Ishikawa (cell line): ENCODE measurements around the gene BRAT1.

Experiments used
- CEBPB ChIP-seq: IDR thresholded peaks from 2 replicates; pipeline ENCODE4 v1.6.1; 2012
- CREB1 ChIP-seq: IDR thresholded peaks from 2 replicates; pipeline ENCODE4 v1.6.1; 2012; ENCODE audit warnings: low read depth
- EGR1 ChIP-seq: IDR thresholded peaks from 2 replicates; pipeline ENCODE4 v1.6.1; 2012
- EP300 ChIP-seq: IDR thresholded peaks from 2 replicates; pipeline ENCODE4 v1.6.1; 2012; ENCODE audit warnings: borderline replicate concordance
- FOXM1 ChIP-seq: IDR thresholded peaks from 2 replicates; pipeline ENCODE4 v1.6.1; 2012; ENCODE audit warnings: low read depth, borderline replicate concordance
- NFIC ChIP-seq: IDR thresholded peaks from 2 replicates; pipeline ENCODE4 v1.6.1; 2012
- RAD21 ChIP-seq: IDR thresholded peaks from 2 replicates; pipeline ENCODE4 v1.6.1; 2012; ENCODE audit warnings: low read depth
- TAF1 ChIP-seq: IDR thresholded peaks from 2 replicates; pipeline ENCODE4 v1.6.1; 2012; ENCODE audit warnings: low read depth, mild to moderate bottlenecking
- TCF12 ChIP-seq: IDR thresholded peaks from 2 replicates; pipeline ENCODE4 v1.6.1; 2012; ENCODE audit warnings: low read depth
- TEAD4 ChIP-seq: IDR thresholded peaks from 2 replicates; pipeline ENCODE4 v1.6.1; 2012
- YY1 ChIP-seq: IDR thresholded peaks from 2 replicates; pipeline ENCODE4 v1.6.1; 2012; ENCODE audit warnings: low read depth
- ZBTB7A ChIP-seq: IDR thresholded peaks from 2 replicates; pipeline ENCODE4 v1.6.1; 2012; ENCODE audit warnings: low read depth
- TF ChIP-seq, protein P1 (sequence below): IDR thresholded peaks from 2 replicates; pipeline ENCODE4 v1.6.1; 2012; ENCODE audit warnings: low read depth, mild to moderate bottlenecking
- TF ChIP-seq, protein P2 (sequence below): IDR thresholded peaks from 2 replicates; pipeline ENCODE4 v1.6.1; 2012
- TF ChIP-seq, protein P3 (sequence below): IDR thresholded peaks from 2 replicates; pipeline ENCODE4 v1.6.1; 2012

The BRAT1 gene

DNA sequence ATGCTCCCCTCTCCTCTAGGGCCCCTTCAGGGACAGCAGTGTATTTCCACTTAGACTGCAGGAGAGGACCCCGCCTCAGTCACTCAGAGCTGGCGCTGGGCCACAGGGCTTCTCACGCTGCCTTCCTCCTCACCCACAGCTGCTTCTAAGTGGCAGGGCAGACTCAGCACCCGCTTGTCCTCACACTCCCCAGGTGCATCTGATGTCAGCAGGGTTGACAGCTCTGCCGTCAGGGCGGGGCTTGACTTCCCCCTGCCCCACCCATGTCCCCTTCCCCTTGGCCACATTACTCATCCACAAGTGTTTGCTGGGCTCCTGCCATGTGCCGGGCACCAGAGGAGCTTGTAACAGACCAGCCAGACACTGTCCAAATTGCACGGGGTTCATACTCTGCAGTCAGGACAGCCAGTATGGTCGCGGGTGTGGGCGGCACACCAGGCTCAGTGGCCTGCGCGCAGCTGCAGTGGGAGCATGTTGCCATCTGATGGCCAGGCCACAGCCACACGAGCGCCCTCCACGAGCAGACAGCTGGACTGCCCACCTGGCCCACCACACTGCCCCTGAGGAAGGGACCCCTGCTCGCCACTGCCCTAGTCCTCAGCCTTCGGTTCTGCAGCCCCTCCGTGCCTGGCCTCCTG is 47.2 kb upstream of the BRAT1 start:
- TF ChIP-seq TCF12 (no peak), TAF1 (no peak), ZBTB7A (no peak), YY1 (no peak), CEBPB (no peak)
- TF ChIP-seq, protein P1, sequence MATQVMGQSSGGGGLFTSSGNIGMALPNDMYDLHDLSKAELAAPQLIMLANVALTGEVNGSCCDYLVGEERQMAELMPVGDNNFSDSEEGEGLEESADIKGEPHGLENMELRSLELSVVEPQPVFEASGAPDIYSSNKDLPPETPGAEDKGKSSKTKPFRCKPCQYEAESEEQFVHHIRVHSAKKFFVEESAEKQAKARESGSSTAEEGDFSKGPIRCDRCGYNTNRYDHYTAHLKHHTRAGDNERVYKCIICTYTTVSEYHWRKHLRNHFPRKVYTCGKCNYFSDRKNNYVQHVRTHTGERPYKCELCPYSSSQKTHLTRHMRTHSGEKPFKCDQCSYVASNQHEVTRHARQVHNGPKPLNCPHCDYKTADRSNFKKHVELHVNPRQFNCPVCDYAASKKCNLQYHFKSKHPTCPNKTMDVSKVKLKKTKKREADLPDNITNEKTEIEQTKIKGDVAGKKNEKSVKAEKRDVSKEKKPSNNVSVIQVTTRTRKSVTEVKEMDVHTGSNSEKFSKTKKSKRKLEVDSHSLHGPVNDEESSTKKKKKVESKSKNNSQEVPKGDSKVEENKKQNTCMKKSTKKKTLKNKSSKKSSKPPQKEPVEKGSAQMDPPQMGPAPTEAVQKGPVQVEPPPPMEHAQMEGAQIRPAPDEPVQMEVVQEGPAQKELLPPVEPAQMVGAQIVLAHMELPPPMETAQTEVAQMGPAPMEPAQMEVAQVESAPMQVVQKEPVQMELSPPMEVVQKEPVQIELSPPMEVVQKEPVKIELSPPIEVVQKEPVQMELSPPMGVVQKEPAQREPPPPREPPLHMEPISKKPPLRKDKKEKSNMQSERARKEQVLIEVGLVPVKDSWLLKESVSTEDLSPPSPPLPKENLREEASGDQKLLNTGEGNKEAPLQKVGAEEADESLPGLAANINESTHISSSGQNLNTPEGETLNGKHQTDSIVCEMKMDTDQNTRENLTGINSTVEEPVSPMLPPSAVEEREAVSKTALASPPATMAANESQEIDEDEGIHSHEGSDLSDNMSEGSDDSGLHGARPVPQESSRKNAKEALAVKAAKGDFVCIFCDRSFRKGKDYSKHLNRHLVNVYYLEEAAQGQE: no peak

DNA sequence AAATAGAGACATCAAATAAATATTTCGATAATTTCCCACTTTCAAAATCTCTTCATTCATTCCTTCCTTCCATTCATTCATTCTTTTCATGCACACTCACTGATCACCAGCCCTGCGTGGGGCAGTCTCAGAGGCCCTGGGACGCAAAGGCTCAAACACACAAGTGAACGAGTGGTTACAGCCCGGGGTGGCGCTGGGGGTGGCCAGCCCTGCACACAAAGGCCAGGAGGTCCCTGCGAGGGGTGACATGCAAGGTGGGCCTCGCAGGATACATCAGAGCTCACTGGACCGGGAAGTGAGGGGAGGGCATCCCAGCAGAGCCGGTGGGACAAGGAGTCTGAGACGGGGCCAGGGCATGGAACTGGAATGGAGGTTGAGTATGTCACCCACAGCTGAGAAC is 46.6 kb upstream of the BRAT1 start:
- TF ChIP-seq FOXM1: no peak
- TF ChIP-seq, protein P2, sequence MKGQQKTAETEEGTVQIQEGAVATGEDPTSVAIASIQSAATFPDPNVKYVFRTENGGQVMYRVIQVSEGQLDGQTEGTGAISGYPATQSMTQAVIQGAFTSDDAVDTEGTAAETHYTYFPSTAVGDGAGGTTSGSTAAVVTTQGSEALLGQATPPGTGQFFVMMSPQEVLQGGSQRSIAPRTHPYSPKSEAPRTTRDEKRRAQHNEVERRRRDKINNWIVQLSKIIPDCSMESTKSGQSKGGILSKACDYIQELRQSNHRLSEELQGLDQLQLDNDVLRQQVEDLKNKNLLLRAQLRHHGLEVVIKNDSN: no peak
- TF ChIP-seq EGR1: no peak
- TF ChIP-seq TCF12: no peak
- no peak for TF ChIP-seq NFIC
- TF ChIP-seq, protein P3, sequence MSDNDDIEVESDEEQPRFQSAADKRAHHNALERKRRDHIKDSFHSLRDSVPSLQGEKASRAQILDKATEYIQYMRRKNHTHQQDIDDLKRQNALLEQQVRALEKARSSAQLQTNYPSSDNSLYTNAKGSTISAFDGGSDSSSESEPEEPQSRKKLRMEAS: no peak

DNA sequence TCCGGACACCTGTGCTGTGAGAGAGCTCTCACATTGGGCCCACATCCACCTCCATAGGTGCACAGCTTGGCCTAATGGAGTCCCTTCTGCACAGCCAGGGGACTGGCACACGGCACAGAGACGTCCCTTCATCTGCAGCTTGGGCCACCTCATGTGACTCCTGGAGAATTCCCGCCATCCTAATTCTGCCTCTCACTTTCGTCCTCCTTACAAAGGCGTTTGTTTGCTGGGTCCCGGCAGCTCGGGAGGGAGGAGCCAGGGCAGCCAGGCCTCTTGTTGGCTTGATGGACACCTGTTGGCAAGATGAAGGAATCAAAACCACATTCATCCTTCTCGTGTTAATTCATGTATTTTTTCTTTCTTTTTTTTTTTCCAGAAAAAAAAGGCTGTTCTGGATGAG is 45.7 kb upstream of the BRAT1 start:
- TF ChIP-seq RAD21: no peak
- TF ChIP-seq TCF12: no peak
- TF ChIP-seq ZBTB7A: no peak
- TF ChIP-seq NFIC: no peak
- TF ChIP-seq, protein P2: no peak
- TF ChIP-seq, protein P1: no peak
- TF ChIP-seq, protein P3: no peak
- TF ChIP-seq FOXM1: no peak
- no peak for TF ChIP-seq YY1

DNA sequence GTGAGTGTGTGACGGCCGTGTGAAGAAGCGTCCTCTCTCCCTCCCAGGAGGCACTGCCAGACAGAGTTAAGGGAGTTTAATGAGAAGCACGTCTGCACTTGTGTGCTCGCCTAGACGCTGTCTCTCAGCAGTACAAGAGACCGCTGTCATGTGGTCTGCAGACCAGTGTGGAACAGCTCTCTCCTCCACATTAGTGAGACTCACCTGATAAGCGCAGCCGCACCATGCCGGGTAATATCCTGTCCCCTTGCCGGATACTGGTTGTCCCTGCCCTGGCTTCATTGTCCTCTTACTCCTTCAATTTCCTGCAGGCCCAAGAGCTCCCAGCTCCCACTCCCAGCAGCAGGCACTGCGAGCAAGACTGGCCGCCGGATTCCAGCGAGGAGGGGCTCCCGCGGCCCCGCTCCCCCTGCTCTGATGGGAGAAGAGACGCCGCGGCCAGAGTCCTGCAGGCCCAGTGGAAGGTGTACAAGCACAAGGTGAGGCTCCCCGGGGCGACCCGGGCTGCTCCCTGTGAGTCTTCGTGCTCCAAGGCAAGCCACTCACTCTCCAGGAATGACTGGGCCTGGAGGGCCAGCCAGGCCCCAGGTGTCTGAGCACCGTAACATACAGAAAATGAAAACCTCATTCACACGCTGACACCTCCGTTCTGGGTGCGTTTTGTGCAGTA is 43.0 kb upstream of the BRAT1 start:
- TF ChIP-seq TEAD4: no peak
- TF ChIP-seq NFIC: no peak
- TF ChIP-seq, protein P3: no peak
- no peak for TF ChIP-seq CEBPB

DNA sequence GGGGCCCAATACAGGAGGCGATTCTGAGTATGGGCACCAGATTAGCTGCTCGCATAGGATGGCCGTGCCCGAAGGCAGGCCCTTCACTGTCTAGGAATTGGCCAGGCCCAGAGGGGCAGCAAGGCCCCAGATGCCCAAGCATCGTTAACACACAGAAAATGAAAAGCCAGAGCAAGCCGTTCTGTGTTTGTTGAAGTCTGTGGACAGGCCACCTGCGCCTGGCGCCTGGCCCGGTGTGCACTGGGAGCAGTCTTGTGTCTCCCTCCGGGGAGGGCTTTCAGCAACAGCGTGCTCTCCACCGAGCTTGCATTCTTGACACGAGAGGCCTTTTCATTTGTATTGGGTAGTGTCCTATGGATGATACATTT is 41.9 kb upstream of the BRAT1 start:
- no peak for TF ChIP-seq EGR1
- no peak for TF ChIP-seq ZBTB7A
- no peak for TF ChIP-seq EP300
- no peak for TF ChIP-seq TAF1
- TF ChIP-seq, protein P3: no peak
- TF ChIP-seq YY1: no peak
- no peak for TF ChIP-seq CEBPB
- TF ChIP-seq RAD21: no peak
- no peak for TF ChIP-seq FOXM1
- no peak for TF ChIP-seq TCF12
- TF ChIP-seq, protein P1: no peak
- TF ChIP-seq, protein P2: no peak
- no peak for TF ChIP-seq NFIC
- TF ChIP-seq CREB1: no peak
- no peak for TF ChIP-seq TEAD4
